Anterior cingulate cortex (tissue), 58 donors: Measurements from ENCODE around the gene IRS2.

Experiments
- DNase-seq, 58 donors: peaks; one replicate each; lab custom pipeline; 2025; lab: John Stamatoyannopoulos, UW

Gene IRS2

DNA sequence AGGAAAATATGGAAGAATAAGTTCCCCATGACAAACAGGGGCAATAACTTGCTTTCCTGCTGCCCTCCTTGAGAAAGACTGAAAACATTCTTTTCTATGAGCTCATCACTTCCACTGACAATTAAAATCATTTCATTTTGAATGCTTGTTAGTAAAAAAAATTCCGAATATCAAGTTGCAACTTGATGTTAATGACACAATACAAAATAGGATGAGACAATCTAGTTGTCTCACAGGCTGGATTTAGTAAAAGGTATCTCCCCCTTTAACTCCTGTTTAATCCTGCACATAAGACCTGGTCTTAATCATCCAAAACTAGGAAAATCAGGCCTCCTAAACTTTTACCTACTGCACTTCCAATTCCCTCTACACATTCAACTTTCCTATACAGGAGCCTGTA, 24.7 kb downstream of the IRS2 start:
- no peak for DNase-seq

DNA sequence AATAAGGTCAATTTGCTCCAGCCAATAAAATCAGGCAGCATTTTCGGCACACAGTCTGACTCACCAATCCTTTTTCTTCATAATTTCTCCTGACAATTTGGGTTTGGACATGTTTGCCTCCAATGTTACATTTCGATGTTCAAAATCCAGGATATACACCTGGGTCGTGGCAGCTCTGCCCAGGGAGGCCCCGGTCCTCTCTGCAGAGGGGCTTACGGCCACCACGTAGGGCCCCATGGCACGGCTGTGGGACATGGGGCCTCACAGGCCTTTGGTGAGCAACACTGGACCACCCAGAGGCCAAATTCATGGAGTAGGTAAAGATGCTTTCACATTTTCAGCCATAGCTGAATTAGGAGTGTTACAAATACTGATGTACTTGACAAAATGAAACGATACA, 25.4 kb downstream of the IRS2 start:
- no peak for DNase-seq

DNA sequence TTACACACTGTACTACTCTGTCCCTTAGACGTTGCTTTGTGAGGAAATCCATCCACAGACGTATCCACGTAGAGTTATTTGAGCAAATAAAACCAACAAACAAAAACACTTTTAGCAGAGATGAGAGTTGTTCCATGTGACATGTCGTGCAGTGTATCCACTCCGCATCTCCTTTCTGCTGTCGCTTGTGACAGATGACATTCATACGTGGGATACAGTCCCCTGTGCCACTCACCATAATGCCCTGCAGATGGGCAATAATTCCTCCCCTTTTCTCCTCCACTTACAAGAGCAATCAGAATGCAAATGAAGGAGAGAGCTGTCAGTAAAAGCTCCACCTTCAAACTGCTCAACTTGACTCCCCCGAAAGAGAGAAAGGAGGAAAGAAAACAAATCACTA, 26.0 kb downstream of the IRS2 start:
- no peak for DNase-seq

DNA sequence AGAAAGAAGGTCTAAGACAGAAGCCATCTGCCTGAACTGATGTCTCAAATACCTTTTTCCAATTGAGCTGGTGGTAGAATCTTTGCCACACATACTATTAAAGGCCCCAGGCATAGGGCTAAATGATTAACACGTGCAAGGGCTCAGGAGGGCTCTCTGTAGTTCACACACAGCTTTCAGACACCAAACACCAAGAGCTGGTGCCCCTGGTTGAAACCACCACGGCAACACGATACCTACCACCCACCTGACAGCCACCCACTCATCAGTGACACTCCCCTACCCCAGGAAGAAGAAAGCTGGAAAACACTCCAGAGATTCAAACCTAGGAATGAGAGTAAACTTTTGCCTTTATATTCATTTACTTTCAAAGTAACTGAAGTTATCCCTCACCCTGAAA, 26.8 kb downstream of the IRS2 start:
- no peak for DNase-seq

DNA sequence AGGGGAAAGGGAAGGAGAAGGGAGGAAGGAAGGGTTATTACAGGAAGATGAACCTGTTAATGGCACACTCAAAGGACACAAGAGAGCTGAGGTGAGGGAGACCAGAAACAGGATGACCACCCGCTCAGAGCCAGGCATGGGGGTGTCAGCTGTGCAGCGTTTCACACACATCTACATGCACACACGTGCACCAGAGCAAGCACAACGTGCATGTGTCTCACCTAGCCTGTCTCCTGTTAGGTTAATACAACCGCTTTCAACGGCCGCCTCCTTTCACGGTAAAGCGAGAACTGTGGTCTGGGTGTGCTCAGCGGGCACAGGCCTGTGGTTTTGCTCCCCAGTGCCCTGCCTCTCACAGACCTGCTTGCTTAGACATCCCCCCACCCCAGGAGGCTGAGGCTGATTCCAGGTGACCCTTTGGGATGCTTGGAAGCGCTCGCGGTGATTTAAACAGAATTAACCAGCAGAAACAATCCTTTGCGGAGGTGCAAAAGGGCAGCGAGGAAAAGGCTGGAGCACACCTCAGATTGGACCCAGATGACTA, 27.4 kb downstream of the IRS2 start:
- no peak for DNase-seq

DNA sequence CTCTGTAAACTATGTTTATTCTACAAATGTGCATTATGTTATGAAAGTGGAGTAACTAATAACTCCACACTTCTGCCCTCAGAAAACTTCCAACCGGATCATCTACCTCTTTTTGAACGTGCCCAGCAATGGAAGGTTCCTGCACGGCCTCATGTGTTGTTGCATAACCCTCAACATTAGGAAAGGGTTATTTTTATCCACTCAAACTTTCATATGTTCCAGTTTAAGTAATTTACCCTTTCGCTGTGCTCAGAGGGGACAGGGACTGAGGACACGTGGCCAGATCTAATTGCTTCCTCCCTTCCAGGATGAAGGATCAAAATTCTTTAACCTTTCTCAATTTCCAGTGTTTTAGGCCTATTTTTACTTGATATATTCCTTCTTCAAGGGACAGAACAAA, 29.6 kb downstream of the IRS2 start:
- no peak for DNase-seq

DNA sequence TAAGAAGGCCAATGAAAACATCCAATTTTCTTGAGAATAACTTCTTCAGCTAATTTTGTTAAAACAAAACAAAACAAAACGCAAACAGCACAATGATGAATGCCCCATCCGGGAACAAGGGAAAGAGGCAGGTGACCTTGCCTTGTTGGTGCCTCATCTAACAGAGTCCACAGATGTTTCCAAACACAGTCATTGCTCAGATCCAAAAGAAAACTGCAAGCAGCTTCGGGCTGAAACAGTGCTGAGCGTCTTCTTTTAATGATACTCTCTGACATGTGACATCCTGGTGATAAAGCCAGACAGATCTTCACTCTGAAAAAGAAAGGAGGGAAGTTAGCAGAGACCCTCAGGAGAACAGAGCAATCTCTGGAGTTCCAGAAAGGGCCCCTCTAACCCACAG, 30.4 kb downstream of the IRS2 start:
- DNase-seq: no peak

DNA sequence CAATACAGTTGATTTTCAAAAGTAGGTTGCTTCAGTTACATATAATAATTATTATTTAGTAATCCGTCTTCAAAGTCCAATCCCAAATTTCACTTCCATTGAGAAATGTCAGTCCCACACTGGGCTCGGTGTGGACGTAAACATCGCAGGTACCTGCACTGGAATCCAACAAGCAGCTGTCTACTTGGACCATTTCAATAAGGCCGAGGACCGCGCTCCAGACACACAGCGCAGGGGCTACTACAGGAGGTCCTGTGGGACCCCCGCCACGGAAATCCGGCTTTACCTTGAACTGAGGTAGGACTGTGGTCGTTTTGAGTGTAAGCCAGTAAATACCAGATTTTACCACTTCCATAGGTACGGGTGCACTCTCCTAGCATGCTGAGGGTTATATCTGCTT, 30.8 kb downstream of the IRS2 start:
- no peak for DNase-seq

GRCh38 chr13:109751477-109751876, 34.9 kb downstream of the IRS2 start:
- DNase-seq: no peak

GRCh38 chr13:109750221-109750775, 36.1 kb downstream of the IRS2 start:
- no peak for DNase-seq

GRCh38 chr13:109749365-109749764, 37.0 kb downstream of the IRS2 start:
- DNase-seq: no peak

DNA sequence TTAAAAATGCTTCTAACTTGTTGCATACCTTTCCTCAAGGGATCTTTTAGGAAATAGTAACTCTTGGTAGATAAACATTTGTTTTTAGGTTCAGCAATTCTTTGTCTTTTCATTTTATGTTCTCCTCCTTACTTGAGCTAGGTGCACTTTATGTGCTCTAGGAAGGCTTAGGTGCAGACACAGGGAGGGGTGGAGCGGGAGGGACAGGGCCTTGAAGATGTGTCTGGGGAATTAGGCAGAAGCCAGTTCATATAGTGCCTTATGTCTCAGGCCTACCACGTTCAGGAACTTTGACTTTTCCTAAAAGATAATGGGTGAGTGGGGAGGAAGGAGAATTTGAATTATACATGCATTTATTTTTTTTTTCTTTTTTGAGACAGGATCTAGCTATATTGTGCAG, 37.7 kb downstream of the IRS2 start:
- DNase-seq: no peak

DNA sequence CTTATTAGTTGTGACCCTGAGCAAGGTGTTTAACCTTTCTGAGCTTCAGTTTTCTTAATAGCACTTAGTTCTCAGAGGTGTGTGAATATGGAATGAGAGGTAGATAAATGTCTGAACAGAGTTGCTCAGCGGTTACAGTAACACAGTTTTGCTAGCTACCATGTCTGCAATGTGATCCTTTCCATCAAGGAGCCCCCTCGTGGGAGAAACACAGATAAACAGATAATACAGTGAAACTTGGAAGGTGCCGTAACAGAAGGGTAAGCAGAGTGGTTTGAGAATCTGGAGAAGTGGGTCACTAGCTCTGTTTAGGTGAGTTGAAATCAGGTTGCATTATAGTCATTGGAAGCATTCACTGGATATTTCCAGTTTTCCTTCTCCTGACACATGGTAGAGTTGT, 38.9 kb downstream of the IRS2 start:
- no peak for DNase-seq

- no peak for DNase-seq
These were observed 40.0 kb downstream of the IRS2 start for GRCh38 chr13:109746364-109746763.

DNA sequence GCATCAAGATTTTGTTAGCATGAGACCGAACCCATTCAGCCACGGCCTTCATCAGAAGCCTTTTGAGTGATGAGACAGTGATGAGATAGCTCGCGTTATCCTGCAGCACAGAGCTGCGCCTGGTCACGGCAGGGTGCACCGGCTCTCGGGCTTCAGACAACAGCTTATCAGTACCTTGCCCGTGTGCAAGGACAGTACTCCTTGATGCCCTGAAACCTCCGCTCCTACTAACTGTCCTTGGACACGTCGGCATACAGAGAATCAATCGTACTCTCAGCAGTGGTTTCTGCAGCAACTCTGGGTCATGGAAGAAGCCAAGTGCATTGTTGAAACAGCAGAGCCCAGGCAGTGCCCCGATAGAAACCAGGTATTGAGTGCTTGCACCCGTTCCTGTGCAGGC, 40.7 kb downstream of the IRS2 start:
- no peak for DNase-seq

GRCh38 chr13:109745060-109745459, 41.3 kb downstream of the IRS2 start:
- no peak for DNase-seq

- DNase-seq: peak in 10 of 58 donors; percentile 10 to 70 (median 30)
These were observed 41.8 kb downstream of the IRS2 start for GRCh38 chr13:109744512-109745051.

- no peak for DNase-seq
These were observed 42.5 kb downstream of the IRS2 start for GRCh38 chr13:109743706-109744453.

DNA sequence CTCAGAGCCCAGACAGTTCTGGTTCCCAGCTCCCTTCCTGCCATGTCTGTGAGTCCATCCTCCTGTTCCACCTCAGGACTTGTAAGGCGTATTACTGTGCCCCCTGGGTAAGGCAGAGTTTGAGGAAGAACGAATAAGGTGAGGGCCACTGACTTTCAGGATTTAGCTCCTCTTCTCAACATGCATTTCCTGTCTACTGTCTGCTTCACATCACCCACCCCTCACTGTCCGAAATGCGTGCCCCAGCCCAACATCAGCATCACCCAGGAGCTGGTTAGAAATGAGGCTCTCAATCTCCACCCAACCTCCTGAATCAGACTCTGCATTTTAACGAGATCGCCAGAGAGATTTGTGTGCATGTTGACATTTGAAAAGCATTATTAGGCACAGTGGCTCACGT, 44.4 kb downstream of the IRS2 start:
- no peak for DNase-seq

GRCh38 chr13:109740721-109741120, 45.7 kb downstream of the IRS2 start:
- DNase-seq: no peak

DNA sequence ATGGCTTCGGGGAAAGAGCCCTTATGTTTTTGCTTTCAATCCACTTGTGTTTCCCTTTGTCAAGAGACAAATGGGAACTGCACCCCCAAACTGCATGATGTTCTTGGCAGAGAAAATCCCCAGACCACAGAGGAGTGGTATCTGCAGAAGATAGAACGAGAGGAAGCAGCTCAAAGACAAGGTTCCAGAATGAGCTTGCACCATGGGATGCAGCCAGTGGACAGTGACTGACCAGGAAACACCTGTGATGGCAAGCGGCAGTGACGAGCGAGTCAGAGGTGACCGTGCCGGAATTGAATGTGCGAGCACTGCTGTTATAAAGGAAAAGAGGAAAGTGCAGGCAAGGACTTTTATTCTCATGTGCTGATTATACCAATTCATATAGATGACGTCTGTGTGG, 46.3 kb downstream of the IRS2 start:
- DNase-seq: peak in 5 of 58 donors; percentile 11 to 50 (median 19)

DNA sequence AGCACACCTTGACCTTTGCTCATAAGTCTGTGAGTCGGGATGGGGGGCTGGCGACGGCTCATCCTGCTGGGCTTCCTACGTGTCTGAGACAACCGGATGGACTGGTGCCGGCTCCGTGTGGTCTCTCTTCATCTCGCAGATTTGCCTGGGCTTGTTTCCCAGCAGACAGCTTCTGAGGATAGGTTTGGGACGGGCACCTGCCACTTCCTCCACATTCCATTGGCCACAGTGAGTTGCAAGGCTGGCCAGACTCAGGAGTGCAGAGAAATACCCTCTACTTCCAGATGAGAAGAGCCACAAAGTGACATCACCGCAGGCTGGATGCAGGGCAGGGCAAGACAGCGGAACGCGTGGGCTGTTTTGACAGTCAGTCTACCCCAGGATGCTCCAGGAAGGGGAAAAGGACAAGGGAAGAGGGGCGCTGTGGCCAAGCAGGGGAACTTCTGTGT, 48.1 kb downstream of the IRS2 start:
- DNase-seq: peak in 2 of 58 donors; percentile 22 to 24
